ENCODE data around the gene BEST2. TPM values are rescaled to one million over a fixed set of nuclear protein-coding genes. Genes with fewer than 3 reads are reported as not detected.

Gene BEST2
- total and polyA plus RNA-seq, 12 donors, result not detected

DNA sequence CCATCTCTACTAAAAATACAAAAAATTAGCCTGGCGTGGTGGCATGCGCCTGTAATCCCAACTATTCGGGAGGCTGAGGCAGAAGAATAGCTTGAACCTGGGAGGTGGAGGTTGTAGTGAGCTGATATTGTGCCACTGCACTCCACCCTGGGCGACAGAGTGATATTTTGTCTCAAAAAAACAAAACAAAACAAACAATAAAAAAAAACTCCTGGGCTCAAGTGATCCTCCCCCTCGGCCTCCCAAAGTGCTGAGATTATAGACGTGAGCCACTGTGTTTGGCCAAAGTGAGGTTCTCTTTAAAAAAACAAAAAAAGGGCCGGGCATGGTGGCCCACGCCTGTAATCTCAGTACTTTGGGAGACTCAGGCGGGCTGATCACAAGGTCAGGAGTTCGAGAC lies 35.9 kb downstream of the BEST2 start:
- no peak for DNase-seq

DNA sequence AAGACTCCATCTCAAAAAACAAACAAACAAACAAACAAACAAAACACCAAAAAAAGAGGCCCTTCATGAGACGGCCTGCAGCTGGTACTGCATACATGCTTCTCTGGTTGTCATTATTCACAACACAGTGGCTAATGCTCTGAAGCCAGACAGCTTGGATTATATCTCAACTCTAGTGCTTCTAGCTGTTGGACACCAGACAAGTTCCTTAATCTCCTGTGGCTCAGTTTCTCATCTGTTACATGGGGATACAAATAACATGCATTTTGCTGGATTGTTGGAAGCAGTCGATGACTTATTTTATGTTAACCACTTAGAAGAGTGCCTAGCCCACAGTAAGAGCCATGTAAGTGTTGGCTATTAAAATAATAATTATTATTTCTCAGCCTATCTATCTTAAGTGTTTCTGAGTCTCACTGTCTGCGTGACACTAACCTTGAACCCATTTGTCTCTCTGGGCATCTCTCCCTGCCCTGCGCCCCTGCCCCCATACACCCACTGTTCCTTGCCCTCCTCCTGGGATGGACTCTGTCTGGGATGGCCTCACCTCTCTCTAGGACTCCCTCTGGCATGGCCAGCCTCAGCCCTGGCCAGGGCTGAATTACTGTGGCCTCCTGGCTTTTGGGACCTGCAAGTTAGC lies 36.6 kb downstream of the BEST2 start:
- no peaks in the 10 kb centered on the region for H3K9me3 ChIP-seq
- no peak for DNase-seq
- WGBS, 2 donors, result 45 to 50% methylated on average over 4 of the region's 4 CpGs
- H3K27ac ChIP-seq, result peak overlapping the region; percentile 94 to 100 (median 99)
- H3K4me3 ChIP-seq, result peak overlapping the region in 7 of 10 donors; percentile 80 to 100 (median 89)
- intact Hi-C loops (cut with DNase I), result no loop called here
- TF ChIP-seq, protein P1, sequence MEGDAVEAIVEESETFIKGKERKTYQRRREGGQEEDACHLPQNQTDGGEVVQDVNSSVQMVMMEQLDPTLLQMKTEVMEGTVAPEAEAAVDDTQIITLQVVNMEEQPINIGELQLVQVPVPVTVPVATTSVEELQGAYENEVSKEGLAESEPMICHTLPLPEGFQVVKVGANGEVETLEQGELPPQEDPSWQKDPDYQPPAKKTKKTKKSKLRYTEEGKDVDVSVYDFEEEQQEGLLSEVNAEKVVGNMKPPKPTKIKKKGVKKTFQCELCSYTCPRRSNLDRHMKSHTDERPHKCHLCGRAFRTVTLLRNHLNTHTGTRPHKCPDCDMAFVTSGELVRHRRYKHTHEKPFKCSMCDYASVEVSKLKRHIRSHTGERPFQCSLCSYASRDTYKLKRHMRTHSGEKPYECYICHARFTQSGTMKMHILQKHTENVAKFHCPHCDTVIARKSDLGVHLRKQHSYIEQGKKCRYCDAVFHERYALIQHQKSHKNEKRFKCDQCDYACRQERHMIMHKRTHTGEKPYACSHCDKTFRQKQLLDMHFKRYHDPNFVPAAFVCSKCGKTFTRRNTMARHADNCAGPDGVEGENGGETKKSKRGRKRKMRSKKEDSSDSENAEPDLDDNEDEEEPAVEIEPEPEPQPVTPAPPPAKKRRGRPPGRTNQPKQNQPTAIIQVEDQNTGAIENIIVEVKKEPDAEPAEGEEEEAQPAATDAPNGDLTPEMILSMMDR (IDR thresholded peaks at IDR 0.05), result peak in 1 of 9 donors; percentile 21
- H3K4me1 ChIP-seq, result peaks cover 49 to 73% (median 65%) of the 10 kb centered on the region in 9 donors
- no peak for ATAC-seq
- H3K27me3 ChIP-seq, result no peaks in the 10 kb centered on the region
- peaks cover 0 to 15% (median 0%) of the 10 kb centered on the region in 9 donors for H3K36me3 ChIP-seq

More for the DNA sequence above, 35.9 kb downstream of the BEST2 start:
- H3K4me3 ChIP-seq, result no peak overlapping the region
- intact Hi-C loops (cut with DNase I), result no loop called here
- peaks cover 53 to 80% (median 71%) of the 10 kb centered on the region in 9 donors for H3K4me1 ChIP-seq
- H3K9me3 ChIP-seq, result no peaks in the 10 kb centered on the region
- ATAC-seq, result no peak
- H3K27me3 ChIP-seq, result no peaks in the 10 kb centered on the region
- peaks cover 0 to 7% (median 0%) of the 10 kb centered on the region in 9 donors for H3K36me3 ChIP-seq
- TF ChIP-seq, protein P1 (IDR thresholded peaks at IDR 0.05), result no peak
- WGBS, 2 donors, result 80 to 81% methylated on average over 10 of the region's 10 CpGs
- peak overlapping the region; percentile 94 to 100 (median 99) for H3K27ac ChIP-seq

DNA sequence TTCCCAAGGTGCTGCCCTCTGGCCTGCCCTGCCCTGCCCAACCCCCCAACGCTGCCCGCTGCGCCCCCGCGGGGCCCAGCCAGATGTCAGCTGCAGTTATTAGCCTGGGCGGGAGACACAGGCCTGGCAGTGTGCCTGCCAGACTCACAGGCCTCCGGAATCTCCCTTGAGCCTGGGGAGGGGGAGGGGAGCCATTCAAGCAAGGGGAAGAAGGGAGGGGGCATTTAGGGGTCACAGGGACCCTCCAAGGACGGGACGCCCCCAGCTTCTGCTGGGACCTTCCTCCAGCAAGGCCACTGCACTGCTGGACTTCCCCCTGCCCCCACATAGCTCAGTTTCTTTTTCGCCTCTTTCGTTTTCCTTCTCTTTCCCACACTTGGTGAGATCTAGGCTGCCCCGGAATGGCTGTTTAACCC lies 37.1 kb downstream of the BEST2 start:
- 4 to 5% methylated on average over 12 of the region's 12 CpGs for WGBS, 2 donors
- ATAC-seq (peak in 2 of 8 donors; percentile 5 to 13), DNase-seq (peak; percentile 84 to 92)
- no peaks in the 10 kb centered on the region for H3K9me3 ChIP-seq
- H3K36me3 ChIP-seq, result peaks cover 0 to 15% (median 0%) of the 10 kb centered on the region in 9 donors
- peak overlapping the region in 9 of 10 donors; percentile 70 to 100 (median 88) for H3K4me3 ChIP-seq
- peak overlapping the region; percentile 94 to 100 (median 99) for H3K27ac ChIP-seq
- H3K4me1 ChIP-seq, result peaks cover 44 to 68% (median 61%) of the 10 kb centered on the region in 9 donors
- intact Hi-C loops (cut with DNase I), result no loop called here
- no peaks in the 10 kb centered on the region for H3K27me3 ChIP-seq
- TF ChIP-seq, protein P1 (IDR thresholded peaks at IDR 0.05), result peak in 2 of 9 donors; percentile 18 to 23

GRCh38 chr19:12789098-12789903 lies 37.7 kb downstream of the BEST2 start:
- TF ChIP-seq, protein P1 (IDR thresholded peaks at IDR 0.05), result no peak
- WGBS, 2 donors, result 2 to 3% methylated on average over 39 to 45 of the region's 46 CpGs
- DNase-seq (peak in 1 of 2 donors; percentile 37), ATAC-seq (no peak)
- Histone ChIP-seq H3K9me3 (no peaks in the 10 kb centered on the region), H3K27ac (peak overlapping the region; percentile 94 to 100 (median 99)), H3K4me3 (peak overlapping the region in 9 of 10 donors; percentile 70 to 100 (median 88)), H3K36me3 (peaks cover 0 to 15% (median 0%) of the 10 kb centered on the region in 9 donors), H3K27me3 (no peaks in the 10 kb centered on the region), H3K4me1 (peaks cover 38 to 68% (median 61%) of the 10 kb centered on the region in 9 donors)
- intact Hi-C loops (cut with DNase I), result no loop called here
